ENCODE data around the gene AFF1. TPM values are rescaled to one million over a fixed set of nuclear protein-coding genes. Genes with fewer than 3 reads are reported as not detected.
"Not testable (repeated sequence)": the region's sequence is repeated elsewhere in the genome, so short reads cannot be mapped to it uniquely, and the experiment has no call there.

Gene AFF1
- total RNA-seq, 2 experiments from 2014 or later, result 50.3 to 51.2 TPM

DNA sequence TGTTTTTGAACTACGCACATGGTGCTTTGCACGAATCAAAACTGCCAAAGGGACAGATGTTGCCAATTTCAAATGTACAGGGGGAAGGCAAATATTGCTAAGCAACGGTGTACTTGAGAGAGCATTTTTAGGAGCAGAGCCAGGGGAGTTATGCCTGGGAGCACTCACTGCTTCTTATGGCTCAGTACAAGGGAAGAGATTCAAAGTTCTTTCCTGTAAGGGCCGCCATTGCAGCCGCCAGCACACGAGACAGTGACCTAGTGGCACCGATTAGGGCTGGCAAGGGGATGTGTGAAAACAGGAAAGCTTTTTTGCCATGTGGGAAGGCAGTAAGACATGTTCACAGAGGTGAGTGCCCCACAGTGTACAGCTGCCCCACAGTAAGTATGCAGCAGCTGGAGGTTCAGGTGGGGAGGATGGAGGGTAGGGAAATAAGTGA lies 133.8 kb downstream of the AFF1 start:
- Mint-ChIP-seq H3K27me3 (no peaks in the 10 kb centered on the region), H3K4me3 (no peak overlapping the region), H3K9me3 (no peaks in the 10 kb centered on the region), H3K36me3 (ENCODE audit: low read depth) (peaks cover 4% of the 10 kb centered on the region), H3K4me1 (ENCODE audit: low read depth) (peaks cover 71% of the 10 kb centered on the region), H3K27ac (peak overlapping the region; percentile 2)
- Histone ChIP-seq H3K36me3 (ENCODE audit: insufficient read depth, low read length) (peaks cover 6% of the 10 kb centered on the region), H3K9me3 (ENCODE audit: control insufficient read depth in 1 of 2, insufficient read depth in 1 of 2, low read length in 2 of 2) (no peaks in the 10 kb centered on the region), H3K27me3 (ENCODE audit: control insufficient read depth in 1 of 2, insufficient read depth in 2 of 2, low read length in 2 of 2) (no peaks in the 10 kb centered on the region), H3K4me1 (ENCODE audit: insufficient read depth, low read length) (no peaks in the 10 kb centered on the region), H3K4me3 (ENCODE audit: low read length) (no peak overlapping the region), H3K27ac (ENCODE audit: low read depth in 1 of 2, low read length in 2 of 2) (no peak overlapping the region)
- intact Hi-C loops (cut with DNase I, micrococcal nuclease), result no loop called here
- no peak for ATAC-seq (ENCODE audit: poor library complexity)
- ChIA-PET POLR2A (no interaction called here), CTCF (interaction anchor here (1.6 to 2.7 kb wide), 2 partner anchors 11 to 147 kb away, joined by 3 to 13 read pairs; no protein-coding TSS in a partner anchor)
- TF ChIP-seq, protein P1, sequence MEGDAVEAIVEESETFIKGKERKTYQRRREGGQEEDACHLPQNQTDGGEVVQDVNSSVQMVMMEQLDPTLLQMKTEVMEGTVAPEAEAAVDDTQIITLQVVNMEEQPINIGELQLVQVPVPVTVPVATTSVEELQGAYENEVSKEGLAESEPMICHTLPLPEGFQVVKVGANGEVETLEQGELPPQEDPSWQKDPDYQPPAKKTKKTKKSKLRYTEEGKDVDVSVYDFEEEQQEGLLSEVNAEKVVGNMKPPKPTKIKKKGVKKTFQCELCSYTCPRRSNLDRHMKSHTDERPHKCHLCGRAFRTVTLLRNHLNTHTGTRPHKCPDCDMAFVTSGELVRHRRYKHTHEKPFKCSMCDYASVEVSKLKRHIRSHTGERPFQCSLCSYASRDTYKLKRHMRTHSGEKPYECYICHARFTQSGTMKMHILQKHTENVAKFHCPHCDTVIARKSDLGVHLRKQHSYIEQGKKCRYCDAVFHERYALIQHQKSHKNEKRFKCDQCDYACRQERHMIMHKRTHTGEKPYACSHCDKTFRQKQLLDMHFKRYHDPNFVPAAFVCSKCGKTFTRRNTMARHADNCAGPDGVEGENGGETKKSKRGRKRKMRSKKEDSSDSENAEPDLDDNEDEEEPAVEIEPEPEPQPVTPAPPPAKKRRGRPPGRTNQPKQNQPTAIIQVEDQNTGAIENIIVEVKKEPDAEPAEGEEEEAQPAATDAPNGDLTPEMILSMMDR (IDR thresholded peaks at IDR 0.05), result no peak
- DNase-seq, result no peak

DNA sequence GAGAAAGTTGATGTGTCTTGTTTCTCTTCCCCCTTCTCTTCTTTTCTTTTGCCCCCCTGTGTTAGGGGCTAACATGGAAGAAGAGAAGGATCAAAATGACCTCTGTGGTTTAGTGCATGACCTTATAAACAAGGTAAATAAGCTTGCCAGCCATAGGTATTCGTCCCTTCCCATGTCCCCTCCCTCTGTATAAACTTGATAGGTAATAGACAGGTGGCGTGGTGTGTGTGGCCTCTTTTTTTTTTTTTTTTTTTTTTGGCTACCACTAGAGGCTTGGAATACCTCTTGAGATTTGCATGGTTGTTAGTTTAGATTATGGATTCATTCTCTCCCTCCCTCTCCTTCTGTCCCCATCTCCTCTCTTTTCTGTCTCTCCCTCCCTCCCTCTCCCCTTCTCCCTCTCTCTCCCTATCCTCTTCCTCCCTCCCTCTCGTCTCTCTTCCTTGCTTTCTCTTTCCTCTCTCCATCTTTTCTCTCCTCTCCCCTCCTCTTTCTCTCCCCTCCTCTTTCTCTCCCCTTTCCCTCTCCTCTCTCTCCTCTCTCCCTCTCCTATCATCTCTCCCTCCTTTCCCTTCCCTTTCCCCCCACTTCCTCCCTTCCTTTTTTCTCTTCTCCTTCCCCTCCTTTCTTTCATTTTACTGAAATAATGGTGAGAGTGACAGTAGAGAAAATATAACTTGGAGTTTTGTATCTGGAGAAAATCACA lies 134.4 kb downstream of the AFF1 start:
- Mint-ChIP-seq H3K27me3 (no peaks in the 10 kb centered on the region), H3K4me3 (no peak overlapping the region), H3K4me1 (ENCODE audit: low read depth) (peaks cover 71% of the 10 kb centered on the region), H3K27ac (peak overlapping the region; percentile 2), H3K9me3 (no peaks in the 10 kb centered on the region), H3K36me3 (ENCODE audit: low read depth) (peaks cover 4% of the 10 kb centered on the region)
- no peak overlapping the region for H3K27ac ChIP-seq (ENCODE audit: low read depth in 1 of 2, low read length in 2 of 2)
- intact Hi-C loops (cut with DNase I, micrococcal nuclease), result no loop called here
- DNase-seq (no peak), ATAC-seq (ENCODE audit: poor library complexity) (no peak)
- H3K4me3 ChIP-seq (ENCODE audit: low read length), result no peak overlapping the region
- ChIA-PET CTCF (no interaction called here), POLR2A (no interaction called here)
- TF ChIP-seq, protein P1 (IDR thresholded peaks at IDR 0.05), result no peak
- peaks cover 5% of the 10 kb centered on the region for H3K4me1 ChIP-seq (ENCODE audit: insufficient read depth, low read length)
- H3K27me3 ChIP-seq (ENCODE audit: control insufficient read depth in 1 of 2, insufficient read depth in 2 of 2, low read length in 2 of 2), result no peaks in the 10 kb centered on the region
- H3K9me3 ChIP-seq (ENCODE audit: control insufficient read depth in 1 of 2, insufficient read depth in 1 of 2, low read length in 2 of 2), result no peaks in the 10 kb centered on the region
- H3K36me3 ChIP-seq (ENCODE audit: insufficient read depth, low read length), result peaks cover 6% of the 10 kb centered on the region

DNA sequence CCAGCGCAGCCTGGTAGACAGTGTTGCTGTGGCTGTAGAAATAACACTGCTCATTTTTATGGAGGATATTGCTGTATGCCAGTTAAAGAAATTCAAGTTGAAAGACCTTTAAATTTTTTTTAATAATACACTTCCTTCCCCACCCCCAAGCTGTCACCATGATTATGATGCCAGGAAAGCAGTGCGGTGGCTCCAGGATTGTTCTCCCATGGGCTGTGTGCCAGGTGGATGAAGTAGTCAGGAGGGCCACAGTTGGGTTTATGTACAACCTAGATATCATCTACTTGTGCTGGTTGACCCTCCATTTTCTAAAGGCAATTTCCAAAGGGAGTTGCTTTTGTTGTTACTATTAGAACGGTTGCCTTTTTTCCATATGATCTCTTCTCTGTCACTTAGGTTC lies 136.6 kb downstream of the AFF1 start:
- TF ChIP-seq, protein P1 (IDR thresholded peaks at IDR 0.05), result no peak
- Mint-ChIP-seq H3K9me3 (no peaks in the 10 kb centered on the region), H3K36me3 (ENCODE audit: low read depth) (no peaks in the 10 kb centered on the region), H3K27me3 (no peaks in the 10 kb centered on the region), H3K4me1 (ENCODE audit: low read depth) (peaks cover 66% of the 10 kb centered on the region), H3K27ac (peak overlapping the region; percentile 2), H3K4me3 (no peak overlapping the region)
- ChIA-PET CTCF (no interaction called here), POLR2A (no interaction called here)
- DNase-seq (no peak), ATAC-seq (ENCODE audit: poor library complexity) (no peak)
- Histone ChIP-seq H3K27ac (ENCODE audit: low read depth in 1 of 2, low read length in 2 of 2) (no peak overlapping the region), H3K36me3 (ENCODE audit: insufficient read depth, low read length) (peaks cover 6% of the 10 kb centered on the region), H3K4me1 (ENCODE audit: insufficient read depth, low read length) (peaks cover 6% of the 10 kb centered on the region), H3K4me3 (ENCODE audit: low read length) (no peak overlapping the region), H3K27me3 (ENCODE audit: control insufficient read depth in 1 of 2, insufficient read depth in 2 of 2, low read length in 2 of 2) (no peaks in the 10 kb centered on the region), H3K9me3 (ENCODE audit: control insufficient read depth in 1 of 2, insufficient read depth in 1 of 2, low read length in 2 of 2) (no peaks in the 10 kb centered on the region)
- intact Hi-C loops (cut with DNase I, micrococcal nuclease), result loop anchor here in 1 of 2 experiments (5.0 kb wide), 1 partner anchor 64 kb away; no protein-coding TSS in a partner anchor

DNA sequence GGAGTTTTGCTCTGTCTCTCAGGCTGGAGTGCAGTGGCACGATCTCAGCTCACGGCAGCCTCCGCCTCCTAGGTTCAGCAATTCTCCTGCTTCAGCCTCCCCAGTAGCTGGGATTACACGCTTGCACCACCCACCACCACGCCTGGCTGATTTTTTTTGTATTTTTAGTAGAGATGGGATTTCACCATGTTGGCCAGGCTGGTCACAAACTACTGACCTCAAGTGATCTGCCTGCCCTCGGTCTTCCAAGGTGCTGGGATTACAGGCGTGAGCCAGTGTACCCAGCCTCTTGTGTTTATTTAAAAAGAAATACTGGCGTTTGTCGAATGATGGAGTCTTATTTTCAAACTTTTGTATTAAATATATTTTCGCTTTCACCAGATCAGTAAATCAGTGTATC lies 137.7 kb downstream of the AFF1 start:
- CTCF ChIA-PET, result interaction anchor here (0.9 kb wide), 1 partner anchor 21 kb away, joined by 4 read pairs; no protein-coding TSS in a partner anchor
- H3K9me3 ChIP-seq (ENCODE audit: control insufficient read depth in 1 of 2, insufficient read depth in 1 of 2, low read length in 2 of 2); H3K27me3 Mint-ChIP-seq; DNase-seq; H3K4me3 Mint-ChIP-seq; ATAC-seq (ENCODE audit: poor library complexity); H3K27me3 ChIP-seq (ENCODE audit: control insufficient read depth in 1 of 2, insufficient read depth in 2 of 2, low read length in 2 of 2); H3K36me3 ChIP-seq (ENCODE audit: insufficient read depth, low read length); H3K4me3 ChIP-seq (ENCODE audit: low read length); H3K4me1 ChIP-seq (ENCODE audit: insufficient read depth, low read length); POLR2A ChIA-PET; H3K36me3 Mint-ChIP-seq (ENCODE audit: low read depth); H3K27ac ChIP-seq (ENCODE audit: low read depth in 1 of 2, low read length in 2 of 2); H3K9me3 Mint-ChIP-seq: not testable (repeated sequence)
- peaks cover 67% of the 10 kb centered on the region for H3K4me1 Mint-ChIP-seq (ENCODE audit: low read depth)
- intact Hi-C loops (cut with DNase I, micrococcal nuclease), result loop anchor here in 1 of 2 experiments (5.0 kb wide), 1 partner anchor 65 kb away; no protein-coding TSS in a partner anchor
- peak overlapping the region; percentile 11 for H3K27ac Mint-ChIP-seq

Data from CD4-positive, alpha-beta T cell (primary cell).